HepG2 (cell line): Measurements from ENCODE around the gene ZNF586. TPM values are rescaled to one million over a fixed set of nuclear protein-coding genes. Genes with fewer than 3 reads are reported as not detected.

Source experiments
- AGO1 ChIP-seq: fragments of 200-400 bp; formaldehyde crosslinking; IDR thresholded peaks from 2 replicates; pipeline ENCODE4 v1.6.1; 2017; ENCODE audit warnings: mild to moderate bottlenecking, low read depth, low read length, moderate library complexity; ENCODE audit not compliant: poor library complexity, severe bottlenecking
- HOXA7 ChIP-seq: sonication (generic); formaldehyde crosslinking; IDR thresholded peaks from 2 replicates; pipeline ENCODE4 v1.8.1; 2022; ENCODE audit warnings: mild to moderate bottlenecking, missing genetic modification reagents, moderate library complexity
- KMT2B ChIP-seq: IDR thresholded peaks from 2 replicates; pipeline ENCODE4 v1.6.1; 2016; ENCODE audit warnings: missing genetic modification reagents, missing compliant biosample characterization
- MAFG ChIP-seq: sonication (generic); formaldehyde crosslinking; IDR thresholded peaks from 2 replicates; pipeline ENCODE4 v1.5.1; 2020; ENCODE audit warnings: mild to moderate bottlenecking, missing genetic modification reagents
- MIER3 ChIP-seq: IDR thresholded peaks from 2 replicates; pipeline ENCODE4 v1.6.1; 2016; ENCODE audit warnings: missing compliant biosample characterization, borderline replicate concordance
- NR2F1 ChIP-seq, 2 experiments: fragments of 450-650 bp in 1 of 2; formaldehyde crosslinking in 1 of 2; IDR thresholded peaks; 2 replicates each; pipeline versions ENCODE4 v1.5.0 to v1.6.1; 2016 to 2020; ENCODE audit warnings: mild to moderate bottlenecking in 1 of 2, missing compliant biosample characterization in 1 of 2, missing genetic modification reagents in 1 of 2, moderate library complexity in 1 of 2
- SMYD3 ChIP-seq: sonication (generic); formaldehyde crosslinking; IDR thresholded peaks from 2 replicates; pipeline ENCODE4 v1.8.1; 2023; ENCODE audit warnings: mild to moderate bottlenecking, missing genetic modification reagents
- U2AF2 ChIP-seq: fragments of 200-400 bp; formaldehyde crosslinking; IDR thresholded peaks from 2 replicates; pipeline ENCODE4 v1.6.1; 2017; ENCODE audit warnings: low read depth, mild to moderate bottlenecking, low read length
- ZBTB8A ChIP-seq: sonication (generic); formaldehyde crosslinking; IDR thresholded peaks from 2 replicates; pipeline ENCODE4 v1.4.0; 2020; ENCODE audit warnings: mild to moderate bottlenecking, low read depth, missing genetic modification reagents, borderline replicate concordance
- ZFP1 ChIP-seq: IDR thresholded peaks from 2 replicates; pipeline ENCODE4 v1.6.1; 2016
- ZNF563 ChIP-seq: sonication (generic); formaldehyde crosslinking; IDR thresholded peaks from 2 replicates; pipeline ENCODE4 v1.8.0; 2022; ENCODE audit warnings: mild to moderate bottlenecking, moderate library complexity, missing genetic modification reagents
- ZNF7 ChIP-seq: IDR thresholded peaks from 2 replicates; pipeline ENCODE4 v1.6.1; 2016; ENCODE audit warnings: missing biosample characterization, missing genetic modification reagents
- polyA plus RNA-seq, 8 experiments: library from polyadenylated mRNA; depleted of rRNA in 3 of 8; stranded (reverse) in 7 of 8; unstranded in 1 of 8; fragments of >200 nt; fragmentation: Illumina TruSeq in 4 of 8; extraction: Trizol in 4 of 8; gene quantifications; 2 replicates each; pipeline versions ENCODE4 v1.2.1 to v1.2.3, GENCODE V29; 2011 to 2016; ENCODE audit warnings: low read depth in 4 of 8, missing spikeins in 1 of 8, mixed read lengths in 1 of 8; ENCODE audit not compliant: insufficient read depth in 1 of 8
- total RNA-seq, 5 experiments: library from RNA; depleted of rRNA; stranded (reverse); fragments of >200 nt; fragmentation: Illumina TruSeq; extraction: Trizol; gene quantifications; 2 replicates each; pipeline ENCODE4 v1.2.3, GENCODE V29; 2016; ENCODE audit warnings: low read depth in 1 of 5
- TF ChIP-seq, protein P1 (sequence below): sonication (generic); formaldehyde crosslinking; IDR thresholded peaks from 2 replicates; pipeline ENCODE4 v1.9.0; 2022; ENCODE audit warnings: missing genetic modification reagents, mild to moderate bottlenecking, borderline replicate concordance
- TF ChIP-seq, protein P2 (sequence below): fragments of 450-650 bp; IDR thresholded peaks from 2 replicates; pipeline ENCODE4 v1.6.1; 2017; ENCODE audit warnings: mild to moderate bottlenecking
- TF ChIP-seq, protein P3 (sequence below): sonication (generic); formaldehyde crosslinking; IDR thresholded peaks from 2 replicates; pipeline ENCODE4 v1.8.0; 2022; ENCODE audit warnings: mild to moderate bottlenecking, missing genetic modification reagents, borderline replicate concordance
- TF ChIP-seq, protein P4 (sequence below): sonication (generic); formaldehyde crosslinking; IDR thresholded peaks from 2 replicates; pipeline ENCODE4 v1.8.1; 2023; ENCODE audit warnings: mild to moderate bottlenecking, missing genetic modification reagents, borderline replicate concordance
- TF ChIP-seq, protein P5 (sequence below): IDR thresholded peaks from 2 replicates; pipeline ENCODE4 v1.6.1; 2016; ENCODE audit warnings: low read depth

The ZNF586 gene
- total and polyA plus RNA-seq, 2 of the 13 experiments (the other 11 are each of a cell fraction or from before 2014, with no cell fraction given) = 0.50 to 3.4 TPM

DNA sequence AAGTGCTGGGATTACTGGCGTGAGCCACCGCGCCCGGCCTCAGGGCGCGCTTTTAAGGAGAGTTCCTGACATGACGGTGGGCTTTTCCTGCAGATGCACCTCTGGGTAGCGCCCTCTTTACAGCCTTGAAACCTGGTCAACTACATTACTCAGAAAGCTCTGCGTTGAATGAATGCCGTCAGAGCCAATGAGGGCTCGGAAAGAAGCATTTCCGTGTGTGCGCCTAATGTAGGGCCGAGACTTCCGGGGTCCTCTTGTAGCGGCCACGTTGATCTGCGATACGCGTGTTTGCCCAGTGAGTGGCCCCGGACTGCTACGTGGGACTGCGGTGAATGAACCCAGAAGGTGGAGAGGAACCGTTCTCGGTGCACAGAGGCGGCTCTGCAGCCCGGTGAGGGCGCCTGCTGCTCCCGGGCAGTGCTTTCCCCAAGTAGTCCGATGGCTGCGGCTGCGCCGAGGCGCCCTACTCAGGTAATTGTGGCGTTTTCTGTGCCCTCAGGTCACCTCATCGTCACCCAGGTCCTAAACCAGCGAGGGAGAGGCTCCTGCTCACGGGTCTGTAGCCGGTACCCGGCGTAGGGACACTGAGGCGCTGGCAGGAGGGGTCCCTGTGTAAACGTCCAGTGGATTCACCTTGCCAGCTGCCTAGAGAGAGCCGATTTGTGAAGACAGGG is 50.1 kb downstream of the ZNF586 start (continued):
- TF ChIP-seq U2AF2 = no peak
- TF ChIP-seq, protein P1, sequence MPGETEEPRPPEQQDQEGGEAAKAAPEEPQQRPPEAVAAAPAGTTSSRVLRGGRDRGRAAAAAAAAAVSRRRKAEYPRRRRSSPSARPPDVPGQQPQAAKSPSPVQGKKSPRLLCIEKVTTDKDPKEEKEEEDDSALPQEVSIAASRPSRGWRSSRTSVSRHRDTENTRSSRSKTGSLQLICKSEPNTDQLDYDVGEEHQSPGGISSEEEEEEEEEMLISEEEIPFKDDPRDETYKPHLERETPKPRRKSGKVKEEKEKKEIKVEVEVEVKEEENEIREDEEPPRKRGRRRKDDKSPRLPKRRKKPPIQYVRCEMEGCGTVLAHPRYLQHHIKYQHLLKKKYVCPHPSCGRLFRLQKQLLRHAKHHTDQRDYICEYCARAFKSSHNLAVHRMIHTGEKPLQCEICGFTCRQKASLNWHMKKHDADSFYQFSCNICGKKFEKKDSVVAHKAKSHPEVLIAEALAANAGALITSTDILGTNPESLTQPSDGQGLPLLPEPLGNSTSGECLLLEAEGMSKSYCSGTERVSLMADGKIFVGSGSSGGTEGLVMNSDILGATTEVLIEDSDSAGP (CRISPR knock-in tag) = peak; percentile 54; the same call in 1 of the 2 replicates
- TF ChIP-seq, protein P2, sequence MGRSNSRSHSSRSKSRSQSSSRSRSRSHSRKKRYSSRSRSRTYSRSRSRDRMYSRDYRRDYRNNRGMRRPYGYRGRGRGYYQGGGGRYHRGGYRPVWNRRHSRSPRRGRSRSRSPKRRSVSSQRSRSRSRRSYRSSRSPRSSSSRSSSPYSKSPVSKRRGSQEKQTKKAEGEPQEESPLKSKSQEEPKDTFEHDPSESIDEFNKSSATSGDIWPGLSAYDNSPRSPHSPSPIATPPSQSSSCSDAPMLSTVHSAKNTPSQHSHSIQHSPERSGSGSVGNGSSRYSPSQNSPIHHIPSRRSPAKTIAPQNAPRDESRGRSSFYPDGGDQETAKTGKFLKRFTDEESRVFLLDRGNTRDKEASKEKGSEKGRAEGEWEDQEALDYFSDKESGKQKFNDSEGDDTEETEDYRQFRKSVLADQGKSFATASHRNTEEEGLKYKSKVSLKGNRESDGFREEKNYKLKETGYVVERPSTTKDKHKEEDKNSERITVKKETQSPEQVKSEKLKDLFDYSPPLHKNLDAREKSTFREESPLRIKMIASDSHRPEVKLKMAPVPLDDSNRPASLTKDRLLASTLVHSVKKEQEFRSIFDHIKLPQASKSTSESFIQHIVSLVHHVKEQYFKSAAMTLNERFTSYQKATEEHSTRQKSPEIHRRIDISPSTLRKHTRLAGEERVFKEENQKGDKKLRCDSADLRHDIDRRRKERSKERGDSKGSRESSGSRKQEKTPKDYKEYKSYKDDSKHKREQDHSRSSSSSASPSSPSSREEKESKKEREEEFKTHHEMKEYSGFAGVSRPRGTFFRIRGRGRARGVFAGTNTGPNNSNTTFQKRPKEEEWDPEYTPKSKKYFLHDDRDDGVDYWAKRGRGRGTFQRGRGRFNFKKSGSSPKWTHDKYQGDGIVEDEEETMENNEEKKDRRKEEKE = no peak
- TF ChIP-seq AGO1 = no peak
- no peak for TF ChIP-seq ZNF7
- TF ChIP-seq ZNF563 = peak; percentile 38; the same call in 1 of the 2 replicates
- peak; percentile 42; the same call in 1 of the 2 replicates for TF ChIP-seq SMYD3 (CRISPR knock-in tag)
- no peak for TF ChIP-seq MAFG (CRISPR knock-in tag)
- TF ChIP-seq, protein P3, sequence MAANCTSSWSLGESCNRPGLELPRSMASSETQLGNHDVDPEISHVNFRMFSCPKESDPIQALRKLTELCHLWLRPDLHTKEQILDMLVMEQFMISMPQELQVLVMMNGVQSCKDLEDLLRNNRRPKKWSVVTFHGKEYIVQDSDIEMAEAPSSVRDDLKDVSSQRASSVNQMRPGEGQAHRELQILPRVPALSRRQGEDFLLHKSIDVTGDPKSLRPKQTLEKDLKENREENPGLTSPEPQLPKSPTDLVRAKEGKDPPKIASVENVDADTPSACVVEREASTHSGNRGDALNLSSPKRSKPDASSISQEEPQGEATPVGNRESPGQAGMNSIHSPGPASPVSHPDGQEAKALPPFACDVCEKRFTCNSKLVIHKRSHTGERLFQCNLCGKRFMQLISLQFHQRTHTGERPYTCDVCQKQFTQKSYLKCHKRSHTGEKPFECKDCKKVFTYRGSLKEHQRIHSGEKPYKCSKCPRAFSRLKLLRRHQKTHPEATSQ = no peak
- TF ChIP-seq MIER3 (CRISPR knock-in tag) = no peak
- TF ChIP-seq KMT2B (CRISPR knock-in tag) = peak; percentile 80; the same call in 1 of the 2 replicates
- no peak for TF ChIP-seq HOXA7 (CRISPR knock-in tag)
- TF ChIP-seq ZFP1 = no peak; the same call in 1 of the 2 replicates
- no peak for TF ChIP-seq NR2F1 (CRISPR knock-in tag; IDR thresholded peaks at IDR 0.05)
- TF ChIP-seq, protein P4, sequence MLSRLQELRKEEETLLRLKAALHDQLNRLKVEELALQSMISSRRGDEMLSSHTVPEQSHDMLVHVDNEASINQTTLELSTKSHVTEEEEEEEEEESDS (CRISPR knock-in tag) = no peak
- peak; percentile 94 for TF ChIP-seq ZBTB8A (CRISPR knock-in tag)
- TF ChIP-seq, protein P5, sequence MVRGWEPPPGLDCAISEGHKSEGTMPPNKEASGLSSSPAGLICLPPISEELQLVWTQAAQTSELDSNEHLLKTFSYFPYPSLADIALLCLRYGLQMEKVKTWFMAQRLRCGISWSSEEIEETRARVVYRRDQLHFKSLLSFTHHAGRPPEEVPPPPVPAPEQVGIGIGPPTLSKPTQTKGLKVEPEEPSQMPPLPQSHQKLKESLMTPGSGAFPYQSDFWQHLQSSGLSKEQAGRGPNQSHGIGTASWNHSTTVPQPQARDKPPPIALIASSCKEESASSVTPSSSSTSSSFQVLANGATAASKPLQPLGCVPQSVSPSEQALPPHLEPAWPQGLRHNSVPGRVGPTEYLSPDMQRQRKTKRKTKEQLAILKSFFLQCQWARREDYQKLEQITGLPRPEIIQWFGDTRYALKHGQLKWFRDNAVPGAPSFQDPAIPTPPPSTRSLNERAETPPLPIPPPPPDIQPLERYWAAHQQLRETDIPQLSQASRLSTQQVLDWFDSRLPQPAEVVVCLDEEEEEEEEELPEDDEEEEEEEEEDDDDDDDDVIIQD (CRISPR knock-in tag) = 0 out of 2 replicates have a peak, but pooled peaks have one; percentile 11
